Smooth muscle cell of the umbilical artery (primary cell): Measurements from ENCODE around the gene BANF1. TPM values are rescaled to one million over a fixed set of nuclear protein-coding genes. Genes with fewer than 3 reads are reported as not detected.

Experiments
- total RNA-seq: library from RNA; depleted of rRNA; stranded (reverse); fragments of >200 nt; gene quantifications from 2 replicates; pipeline ENCODE4 v1.2.3, GENCODE V29; 2014

BANF1 gene
- total RNA-seq: 8.3 and 15.7 TPM in 2 replicates

DNA sequence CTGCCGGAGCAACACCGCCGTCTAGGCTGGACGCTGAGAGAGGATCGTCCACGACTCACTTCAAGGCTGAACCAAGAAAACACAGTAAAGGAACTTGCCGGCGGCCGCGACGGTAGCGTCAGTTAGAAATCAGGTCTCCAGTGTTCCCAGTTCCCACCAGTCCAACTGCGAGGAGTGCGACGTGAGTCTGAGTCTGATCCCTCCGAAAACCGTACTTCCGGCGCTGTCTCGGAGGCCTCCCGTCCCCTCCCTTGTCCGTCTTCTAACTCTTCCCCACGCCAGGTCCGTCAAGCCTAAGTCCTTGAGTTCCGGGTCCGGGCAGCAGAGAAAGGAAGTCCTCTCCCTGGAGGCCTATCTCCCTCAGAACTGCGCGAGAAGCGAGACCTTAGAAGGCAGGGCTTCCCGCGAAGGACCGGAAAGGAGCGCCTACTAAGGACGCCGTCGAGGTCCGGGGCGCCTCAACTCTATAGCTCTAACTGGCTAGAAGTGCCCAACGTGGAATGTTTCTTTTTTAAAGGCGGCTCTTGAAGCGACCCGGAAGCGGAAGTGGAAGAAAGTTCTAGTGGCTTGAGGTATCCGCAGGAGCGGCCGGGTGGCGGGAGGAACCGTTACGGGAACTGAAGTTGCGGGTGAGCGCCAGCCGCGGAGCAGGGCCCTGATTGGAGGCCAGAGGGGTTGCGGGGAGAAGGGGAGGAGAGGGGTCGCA lies at the start of gene BANF1, which contains the start of gene EIF1AD:
Gene BANF1, plus strand, starts transcription at position 562 of the 706 bp plus-strand sequence. CDS start 748 bp downstream, outside the sequence.
Gene EIF1AD, minus strand, starts transcription at position 216 of the 706 bp plus-strand sequence. CDS start 1,768 bp downstream, outside the sequence.

GRCh38 chr11:65961267-65962140 lies 40.8 kb upstream of the BANF1 start, which contains the start of gene SART1:
SART1 (plus strand) TSS chr11:65961734; CDS start chr11:65961781, 47 bp downstream.

GRCh38 chr11:66011785-66012303 lies 9.5 kb downstream of the BANF1 start, which contains the start of gene CST6:
CST6 (plus strand) TSS chr11:66012008; CDS start chr11:66012045, 37 bp downstream.

DNA sequence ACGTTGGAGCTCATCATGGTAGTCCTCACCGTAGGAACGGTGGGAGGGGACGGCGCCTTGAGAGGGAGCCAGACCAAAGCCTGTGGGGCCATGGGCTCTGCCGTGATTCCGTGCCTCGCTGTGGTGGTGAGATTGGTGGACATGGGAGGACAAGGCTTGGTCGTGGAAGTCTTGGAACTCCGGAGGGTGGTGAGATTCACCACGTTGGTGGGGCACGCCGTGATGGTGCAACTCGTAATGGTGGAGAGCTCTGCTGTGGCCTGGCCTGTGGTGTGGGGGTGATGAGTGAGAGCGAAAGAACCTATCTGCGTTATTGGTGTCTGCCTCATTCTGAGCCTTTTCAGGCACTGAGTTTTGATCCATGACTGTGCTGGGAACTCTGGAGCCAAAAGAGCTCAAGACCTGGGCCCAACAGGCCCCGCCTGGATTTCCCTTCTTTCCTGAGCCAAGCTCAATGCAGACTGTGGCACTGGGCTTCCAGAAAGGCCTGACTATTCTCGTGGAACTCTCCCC lies 23.8 kb downstream of the BANF1 start, which contains the start of gene CATSPER1:
Gene CATSPER1, minus strand, starts transcription at position 463 of the 513 bp plus-strand sequence. Its CDS starts 100 bp downstream, at position 363.

GRCh38 chr11:66048547-66049323 lies 46.4 kb downstream of the BANF1 start, which contains the start of gene GAL3ST3:
GAL3ST3 (minus strand) TSS chr11:66049161; CDS start chr11:66045415, 3,746 bp downstream.

DNA sequence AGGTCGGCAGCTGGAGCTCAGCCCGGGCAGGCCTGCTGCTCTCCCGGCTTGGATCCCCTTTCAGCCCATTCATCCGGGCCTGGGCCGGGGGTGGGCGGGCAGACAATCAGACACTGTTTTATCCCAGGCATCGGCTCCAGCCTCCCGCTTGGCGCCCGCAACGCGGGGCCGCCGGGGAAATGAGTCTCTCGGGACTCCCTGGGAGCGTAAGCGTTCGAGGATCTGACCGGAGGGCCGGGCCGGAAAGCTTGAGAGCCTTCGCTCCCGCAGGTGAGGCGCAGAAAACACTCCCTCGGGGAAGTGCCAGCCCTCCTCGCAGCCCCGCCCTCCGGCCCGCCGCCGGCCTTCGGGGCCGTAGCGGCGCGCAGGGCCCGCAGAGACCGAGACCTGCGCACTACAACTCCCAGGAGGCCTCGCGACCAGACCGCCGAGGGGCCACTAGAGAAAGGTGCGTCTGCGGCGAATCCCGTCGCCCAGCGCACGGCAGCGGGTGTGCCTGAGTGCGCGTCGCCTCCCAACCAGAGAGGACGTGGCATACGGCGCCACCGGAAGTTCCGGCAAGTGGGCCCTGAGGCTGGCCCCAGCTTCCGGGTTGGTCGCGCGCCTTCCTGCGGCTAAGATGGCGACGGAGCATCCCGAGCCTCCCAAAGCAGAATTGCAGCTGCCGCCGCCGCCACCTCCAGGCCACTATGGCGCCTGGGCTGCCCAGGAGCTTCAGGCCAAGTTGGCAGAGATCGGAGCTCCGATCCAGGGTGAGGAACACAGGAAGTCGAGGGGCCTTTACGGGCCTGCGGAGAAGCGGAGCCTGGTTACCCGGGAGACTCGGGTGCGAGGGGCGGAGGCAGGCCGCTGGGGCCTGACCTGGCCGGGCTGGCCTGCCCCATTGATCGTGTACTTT lies 49.7 kb downstream of the BANF1 start, which contains the start of gene SF3B2:
Gene SF3B2, plus strand, starts transcription at position 599 of the 898 bp plus-strand sequence. Its CDS starts 21 bp downstream, at position 620.

Other genes starting within 250 kb of the BANF1 start
- 8.3 and 11.2 TPM in 2 replicates for gene AP5B1, start 221.5 kb upstream of the BANF1 start, total RNA-seq
- gene OVOL1, start 215.4 kb upstream of the BANF1 start, total RNA-seq: not detected in 2 replicates
- 0.92 and 1.8 TPM in 2 replicates for gene SNX32, start 168.5 kb upstream of the BANF1 start, total RNA-seq
- 802 and 1,540 TPM in 2 replicates for gene CFL1, start 144.3 kb upstream of the BANF1 start, total RNA-seq
- gene MUS81, start 142.1 kb upstream of the BANF1 start, total RNA-seq: 42.3 and 44.8 TPM in 2 replicates
- 90.3 and 91.1 TPM in 2 replicates for gene EFEMP2, start 129.7 kb upstream of the BANF1 start, total RNA-seq
- gene CTSW, start 122.7 kb upstream of the BANF1 start, total RNA-seq: not detected in 2 replicates
- 144 and 150 TPM in 2 replicates for gene FIBP, start 114.0 kb upstream of the BANF1 start, total RNA-seq
- 34.0 and 44.2 TPM in 2 replicates for gene CCDC85B, start 111.8 kb upstream of the BANF1 start, total RNA-seq
- gene FOSL1, start 102.1 kb upstream of the BANF1 start, total RNA-seq: 6.2 and 31.1 TPM in 2 replicates
- 21.1 and 28.4 TPM in 2 replicates for gene C11orf68, start 83.4 kb upstream of the BANF1 start, total RNA-seq
- 124 and 149 TPM in 2 replicates for gene DRAP1, start 83.1 kb upstream of the BANF1 start, total RNA-seq
- gene TSGA10IP, start 57.0 kb upstream of the BANF1 start, total RNA-seq: not detected in 2 replicates
- gene SART1, start 40.8 kb upstream of the BANF1 start, total RNA-seq: 34.1 and 39.3 TPM in 2 replicates
- 33.3 and 46.9 TPM in 2 replicates for gene EIF1AD, start 346 bp upstream of the BANF1 start, total RNA-seq
- 0.51 TPM in 1 of 2 replicates, not detected in the other for gene CST6, start 9.5 kb downstream of the BANF1 start, total RNA-seq
- not detected in 2 replicates for gene CATSPER1, start 24.0 kb downstream of the BANF1 start, total RNA-seq
- gene GAL3ST3, start 46.7 kb downstream of the BANF1 start, total RNA-seq: 0.23 TPM in 1 of 2 replicates, not detected in the other
- 113 and 163 TPM in 2 replicates for gene SF3B2, start 49.9 kb downstream of the BANF1 start, total RNA-seq
- gene PACS1, start 67.8 kb downstream of the BANF1 start, total RNA-seq: 77.5 and 125 TPM in 2 replicates